Fibroblast of skin of right biceps (primary cell): ENCODE data around the gene ZNF835.
A peak's percentile ranks its signal among the peaks of the same experiment; 100 is the strongest.

Experiments used
- DNase-seq: peaks from one replicate; pipeline ENCODE4 v3.0.0-alpha.2; 2013

The ZNF835 gene

GRCh38 chr19:56661248-56661647 lies 10.3 kb downstream of the ZNF835 start:
- DNase-seq, result no peak

GRCh38 chr19:56660381-56661107 lies 11.0 kb downstream of the ZNF835 start:
- no peak for DNase-seq

- DNase-seq, result no peak
Observed at GRCh38 chr19:56654151-56654550, 17.4 kb downstream of the ZNF835 start.

- DNase-seq, result no peak
Observed at GRCh38 chr19:56643460-56643955, 28.0 kb downstream of the ZNF835 start.

- no peak for DNase-seq
Observed at GRCh38 chr19:56642711-56643459, 28.7 kb downstream of the ZNF835 start, which contains the start of gene SMIM17. TSS of gene SMIM17 (plus strand) at chr19:56643159. CDS start at chr19:56645668, 2,509 bp downstream.

GRCh38 chr19:56639217-56639616 lies 32.3 kb downstream of the ZNF835 start:
- DNase-seq, result peak; percentile 16

GRCh38 chr19:56637976-56638555 lies 33.5 kb downstream of the ZNF835 start:
- peak; percentile 72 for DNase-seq

GRCh38 chr19:56633021-56633420 lies 38.5 kb downstream of the ZNF835 start:
- DNase-seq, result no peak

GRCh38 chr19:56625708-56626107 lies 45.8 kb downstream of the ZNF835 start:
- DNase-seq, result no peak

GRCh38 chr19:56623006-56623405 lies 48.6 kb downstream of the ZNF835 start:
- DNase-seq, result no peak

GRCh38 chr19:56622374-56622773 lies 49.2 kb downstream of the ZNF835 start:
- DNase-seq, result no peak

GRCh38 chr19:56619121-56619520 lies 52.4 kb downstream of the ZNF835 start:
- DNase-seq, result no peak

GRCh38 chr19:56617531-56617930 lies 54.0 kb downstream of the ZNF835 start:
- DNase-seq, result no peak

GRCh38 chr19:56613639-56614038 lies 57.9 kb downstream of the ZNF835 start:
- no peak for DNase-seq

GRCh38 chr19:56612737-56613136 lies 58.8 kb downstream of the ZNF835 start:
- DNase-seq, result no peak
